HCT116 (cell line): ENCODE results near the gene BSN. TPM values are rescaled to one million over a fixed set of nuclear protein-coding genes. Genes with fewer than 3 reads are reported as not detected.

Experiments
- ATAC-seq: fragments of 200-7000 bp; cut with Tn5 transposase; 2 replicates; pipeline ENCODE4 v1.9.1; 2020; ENCODE audit warnings: mild to moderate bottlenecking, moderate library complexity
- BruUV-seq: library from RNA; stranded (reverse); fragments of 400-500 nt; replicated peaks from 2 replicates; lab custom pipeline; 2021; lab: Mats Ljungman, UMichigan
- CTCF ChIA-PET: fragments of 300-600 bp; sonication (Branson Sonifier 250); formaldehyde crosslinking; loops from one replicate; lab custom pipeline; 2021; ENCODE audit warnings: antibody characterized with exemption; lab: Charles Lee
- POLR2A ChIA-PET: fragments of 300-600, 350-600 bp; sonication (Branson Sonifier 250); formaldehyde crosslinking; loops from one replicate; lab custom pipeline; 2021; ENCODE audit warnings: antibody characterized with exemption; lab: Charles Lee
- RAD21 ChIA-PET, 2 experiments: fragments of 300-600 bp; sonication (Branson Sonifier 250); formaldehyde crosslinking; loops; one replicate each; lab custom pipeline; 2023; ENCODE audit warnings: low total read pairs in 2 of 2; ENCODE audit not compliant: uncharacterized antibody in 2 of 2, unreplicated experiment in 2 of 2, low non-redundant PET in 1 of 2; lab: Charles Lee
- DNase-seq: peaks from one replicate; pipeline ENCODE4 v3.0.0-alpha.2; 2010; ENCODE audit warnings: low read depth, low spot score
- H2AFZ ChIP-seq: fragments of 200-600 bp; shearing (Covaris generic), sonication (generic); 2 replicates; pipeline ENCODE4 v1.6.1; 2017; ENCODE audit warnings: low read depth, mixed run types, mixed read lengths, antibody characterized with exemption, low read length; ENCODE audit not compliant: poor library complexity, severe bottlenecking
- H3K27ac ChIP-seq: 2 replicates; pipeline ENCODE4 v1.5.1; 2012; ENCODE audit warnings: low read depth, low read length
- H3K27me3 ChIP-seq: fragments of 200-600 bp; sonication (generic); 2 replicates; pipeline ENCODE4 v1.6.1; 2016; ENCODE audit warnings: mixed run types, low read length, mixed read lengths; ENCODE audit not compliant: insufficient read depth
- H3K36me3 ChIP-seq, 2 experiments: fragments of 200-500 bp in 1 of 2; fragments of 200-600 bp in 1 of 2; sonication (Bioruptor generic) in 1 of 2; sonication (generic) in 1 of 2; 2 replicates each; pipeline versions ENCODE4 v1.5.1 to v1.6.1; 2014 to 2016; ENCODE audit warnings: low read length in 2 of 2, inconsistent platforms in 1 of 2, mixed read lengths in 1 of 2, mixed run types in 1 of 2; ENCODE audit not compliant: insufficient read depth in 2 of 2, control insufficient read depth in 1 of 2
- H3K4me1 ChIP-seq, 2 experiments: fragments of 200-600 bp in 1 of 2; sonication (generic) in 1 of 2; 2 replicates each; pipeline versions ENCODE4 v1.5.1 to v1.6.1; 2012 to 2017; ENCODE audit warnings: low read length in 2 of 2, inconsistent platforms in 1 of 2, mild to moderate bottlenecking in 1 of 2, mixed read lengths in 1 of 2, mixed run types in 1 of 2, moderate library complexity in 1 of 2; ENCODE audit not compliant: insufficient read depth in 2 of 2, control insufficient read depth in 1 of 2
- H3K4me2 ChIP-seq: fragments of 200-600 bp; sonication (generic); 2 replicates; pipeline ENCODE4 v1.6.1; 2017; ENCODE audit warnings: mixed run types, low read length, mixed read lengths
- H3K4me3 ChIP-seq, 2 experiments: fragments of 200-600 bp in 1 of 2; sonication (generic) in 1 of 2; replicated peaks in 1 of 2; 2 replicates each; pipeline ENCODE4 v1.5.1; 2011 to 2016; ENCODE audit warnings: low read length in 2 of 2, control low read depth in 1 of 2, low read depth in 1 of 2, mild to moderate bottlenecking in 1 of 2, mixed read lengths in 1 of 2, mixed run types in 1 of 2
- H3K79me2 ChIP-seq: fragments of 200-600 bp; sonication (generic); 2 replicates; pipeline ENCODE4 v1.6.1; 2017; ENCODE audit warnings: mild to moderate bottlenecking, mixed run types, low read length, moderate library complexity, mixed read lengths; ENCODE audit not compliant: insufficient read depth
- H3K9ac ChIP-seq: fragments of 200-600 bp; sonication (generic); 2 replicates; pipeline ENCODE4 v1.6.1; 2016; ENCODE audit warnings: low read length, mixed read lengths
- H3K9me2 ChIP-seq: fragments of 200-600 bp; sonication (generic), shearing (Covaris generic); 2 replicates; pipeline ENCODE4 v1.6.1; 2017; ENCODE audit warnings: mixed run types, mild to moderate bottlenecking, moderate library complexity; ENCODE audit not compliant: insufficient read depth
- H3K9me3 ChIP-seq, 2 experiments: fragments of 200-500 bp in 1 of 2; fragments of 200-600 bp in 1 of 2; sonication (Bioruptor generic) in 1 of 2; sonication (generic) in 1 of 2; 2 replicates each; pipeline ENCODE4 v1.6.1; 2014 to 2017; ENCODE audit warnings: low read length in 2 of 2, mixed read lengths in 2 of 2, inconsistent platforms in 1 of 2, low read depth in 1 of 2, mild to moderate bottlenecking in 1 of 2, mixed run types in 1 of 2, moderate library complexity in 1 of 2; ENCODE audit not compliant: control insufficient read depth in 1 of 2, insufficient read depth in 1 of 2
- H4K20me1 ChIP-seq: fragments of 200-600 bp; sonication (generic), shearing (Covaris generic); 2 replicates; pipeline ENCODE4 v1.6.1; 2017; ENCODE audit warnings: mixed run types, mild to moderate bottlenecking, moderate library complexity; ENCODE audit not compliant: insufficient read depth
- CBX3 ChIP-seq: IDR thresholded peaks from 2 replicates; pipeline ENCODE4 v1.6.1; 2012; ENCODE audit warnings: low read depth
- CEBPB ChIP-seq: IDR thresholded peaks from 2 replicates; pipeline ENCODE4 v1.6.1; 2012; ENCODE audit warnings: low read depth
- EGR1 ChIP-seq: IDR thresholded peaks from 2 replicates; pipeline ENCODE4 v1.6.1; 2012; ENCODE audit warnings: low read depth
- EZH2phosphoT487 ChIP-seq: fragments of 200-600 bp; IDR thresholded peaks from 2 replicates; pipeline ENCODE4 v1.6.1; 2018; ENCODE audit warnings: antibody characterized with exemption, borderline replicate concordance
- JUND ChIP-seq: IDR thresholded peaks from 2 replicates; pipeline ENCODE4 v1.6.1; 2012
- SP1 ChIP-seq: IDR thresholded peaks from 2 replicates; pipeline ENCODE4 v1.6.1; 2012; ENCODE audit warnings: low read depth
- SRF ChIP-seq: IDR thresholded peaks from 2 replicates; pipeline ENCODE4 v1.6.1; 2012; ENCODE audit warnings: low read depth
- ZFX ChIP-seq: fragments of 450-650 bp; IDR thresholded peaks from 2 replicates; pipeline ENCODE4 v1.6.1; 2017
- intact Hi-C: fragments of 100-400 bp; cut with micrococcal nuclease; formaldehyde crosslinking; loops from 2 replicates; pipeline ENCODE4 v1.10.0; 2022
- total RNA-seq: library from RNA; stranded (reverse); gene quantifications from one replicate; pipeline ENCODE4 v1.2.1, GENCODE V29; 2021; ENCODE audit not compliant: unreplicated experiment
- TF ChIP-seq, protein P1 (sequence below): IDR thresholded peaks from 2 replicates; pipeline ENCODE4 v1.6.1; 2012; ENCODE audit warnings: low read depth

Gene BSN
- total RNA-seq, 1 experiment from 2014 or later: 1.5 TPM

DNA sequence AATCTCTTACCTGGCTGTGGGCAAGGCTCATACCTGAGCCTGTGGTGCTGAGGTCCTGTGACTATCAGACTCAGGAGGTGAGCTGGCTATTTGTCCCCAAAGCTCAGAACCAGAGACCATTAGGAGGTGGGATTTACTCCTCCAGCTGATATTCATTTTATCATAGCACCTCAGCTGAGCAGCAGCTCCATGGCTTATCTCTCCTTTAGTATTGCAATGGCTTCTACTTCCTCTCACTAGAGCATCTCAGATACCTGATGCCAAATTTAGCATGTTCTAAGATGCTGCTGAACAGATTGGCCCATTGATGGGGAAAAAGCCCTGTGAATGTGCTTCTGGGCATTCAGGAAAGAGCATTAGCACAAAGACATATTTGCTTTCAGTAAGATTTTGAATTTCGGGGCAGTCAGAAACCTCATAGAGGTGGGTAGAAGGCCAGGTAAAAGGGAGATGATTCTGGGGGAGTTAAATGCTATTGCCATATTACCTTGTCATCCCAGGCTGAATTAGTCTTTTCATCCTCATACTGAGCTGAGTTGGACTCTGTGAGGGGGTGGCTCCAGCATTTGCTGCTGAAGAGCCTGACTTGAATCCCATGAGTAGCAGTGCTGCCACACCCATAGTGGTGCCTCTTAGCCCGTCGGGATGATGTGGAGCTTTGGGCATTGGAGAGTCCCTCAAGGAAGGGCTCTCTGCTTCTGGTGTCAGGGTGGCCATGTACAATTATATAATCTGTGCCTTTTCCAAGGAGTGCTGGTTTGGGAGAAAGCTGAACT is 2.4 kb downstream of the BSN start:
- ChIA-PET RAD21 (no interaction called here), POLR2A (no interaction called here), CTCF (no interaction called here)
- Histone ChIP-seq H3K27ac (no peak overlapping the region), H4K20me1 (no peaks in the 10 kb centered on the region), H3K9me2 (no peaks in the 10 kb centered on the region), H3K4me3 (no peak overlapping the region), H3K9me3 (peaks cover 0 to 8% of the 10 kb centered on the region in 2 experiments; a peak in 2 of 4 replicates), H3K9ac (no peak overlapping the region)
- ATAC-seq (no peak), DNase-seq (no peak)
- no TSS peak for BruUV-seq
- no peak for TF ChIP-seq CBX3
- no peak for TF ChIP-seq SRF
- no peak for TF ChIP-seq JUND
- TF ChIP-seq SP1: no peak
- TF ChIP-seq, protein P1, sequence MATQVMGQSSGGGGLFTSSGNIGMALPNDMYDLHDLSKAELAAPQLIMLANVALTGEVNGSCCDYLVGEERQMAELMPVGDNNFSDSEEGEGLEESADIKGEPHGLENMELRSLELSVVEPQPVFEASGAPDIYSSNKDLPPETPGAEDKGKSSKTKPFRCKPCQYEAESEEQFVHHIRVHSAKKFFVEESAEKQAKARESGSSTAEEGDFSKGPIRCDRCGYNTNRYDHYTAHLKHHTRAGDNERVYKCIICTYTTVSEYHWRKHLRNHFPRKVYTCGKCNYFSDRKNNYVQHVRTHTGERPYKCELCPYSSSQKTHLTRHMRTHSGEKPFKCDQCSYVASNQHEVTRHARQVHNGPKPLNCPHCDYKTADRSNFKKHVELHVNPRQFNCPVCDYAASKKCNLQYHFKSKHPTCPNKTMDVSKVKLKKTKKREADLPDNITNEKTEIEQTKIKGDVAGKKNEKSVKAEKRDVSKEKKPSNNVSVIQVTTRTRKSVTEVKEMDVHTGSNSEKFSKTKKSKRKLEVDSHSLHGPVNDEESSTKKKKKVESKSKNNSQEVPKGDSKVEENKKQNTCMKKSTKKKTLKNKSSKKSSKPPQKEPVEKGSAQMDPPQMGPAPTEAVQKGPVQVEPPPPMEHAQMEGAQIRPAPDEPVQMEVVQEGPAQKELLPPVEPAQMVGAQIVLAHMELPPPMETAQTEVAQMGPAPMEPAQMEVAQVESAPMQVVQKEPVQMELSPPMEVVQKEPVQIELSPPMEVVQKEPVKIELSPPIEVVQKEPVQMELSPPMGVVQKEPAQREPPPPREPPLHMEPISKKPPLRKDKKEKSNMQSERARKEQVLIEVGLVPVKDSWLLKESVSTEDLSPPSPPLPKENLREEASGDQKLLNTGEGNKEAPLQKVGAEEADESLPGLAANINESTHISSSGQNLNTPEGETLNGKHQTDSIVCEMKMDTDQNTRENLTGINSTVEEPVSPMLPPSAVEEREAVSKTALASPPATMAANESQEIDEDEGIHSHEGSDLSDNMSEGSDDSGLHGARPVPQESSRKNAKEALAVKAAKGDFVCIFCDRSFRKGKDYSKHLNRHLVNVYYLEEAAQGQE: no peak
- no peak for TF ChIP-seq EGR1
- no peak for TF ChIP-seq CEBPB
- TF ChIP-seq EZH2phosphoT487: no peak
- TF ChIP-seq ZFX: no peak
- TF ChIP-seq, all 23 proteins: peak for 0
- H3K27me3 ChIP-seq: peaks cover 17% of the 10 kb centered on the region; the same call in 1 of the 2 replicates
- no peak overlapping the region for H2AFZ ChIP-seq
- no peaks in the 10 kb centered on the region for H3K79me2 ChIP-seq
- no peaks in the 10 kb centered on the region for H3K36me3 ChIP-seq
- peaks cover 6 to 16% of the 10 kb centered on the region in 2 experiments; a peak in 3 of 4 replicates for H3K4me1 ChIP-seq
- no peak overlapping the region for H3K4me2 ChIP-seq
- intact Hi-C loops: no loop called here
